Subcutaneous adipose tissue (tissue), 4 donors: Measurements from ENCODE around the gene KIF26B. TPM values are rescaled to one million over a fixed set of nuclear protein-coding genes. Genes with fewer than 3 reads are reported as not detected.

Experiments used
- CTCF ChIP-seq: fragments of 450-650 bp; IDR thresholded peaks from one replicate; pipeline ENCODE4 v1.5.1; 2016; ENCODE audit warnings: low read depth, mild to moderate bottlenecking, control low read depth, antibody characterized with exemption, moderate library complexity
- total RNA-seq, 4 donors: library from RNA; depleted of rRNA; stranded (reverse); fragments of >200 nt; gene quantifications; one replicate each; pipeline ENCODE4 v1.1.0, GENCODE V29; 2016

The KIF26B gene
- total RNA-seq, 4 donors from 2014 or later: under 0.01 to 0.16 (median under 0.01) TPM

- TF ChIP-seq CTCF: no peak
Observed at GRCh38 chr1:245742896-245743295, 588.1 kb downstream of the KIF26B start.

- TF ChIP-seq CTCF: no peak
Observed at GRCh38 chr1:245748240-245748639, 593.5 kb downstream of the KIF26B start.

GRCh38 chr1:245748646-245749045, 593.9 kb downstream of the KIF26B start:
- TF ChIP-seq CTCF: no peak

- TF ChIP-seq CTCF: no peak
Observed at GRCh38 chr1:245749053-245749452, 594.3 kb downstream of the KIF26B start.

GRCh38 chr1:245750261-245750660, 595.5 kb downstream of the KIF26B start:
- TF ChIP-seq CTCF: no peak

- no peak for TF ChIP-seq CTCF
Observed at GRCh38 chr1:245751116-245751515, 596.3 kb downstream of the KIF26B start.

GRCh38 chr1:245751726-245752470, 597.1 kb downstream of the KIF26B start:
- no peak for TF ChIP-seq CTCF
